DND-41 (cell line): ENCODE results near the gene CEP164.

Source experiments
- ATAC-seq: fragments of 200-7000 bp; cut with Tn5 transposase; 3 replicates; pipeline ENCODE4 v1.9.1; 2021; ENCODE audit warnings: low read depth; ENCODE audit not compliant: insufficient read depth
- DNase-seq: peaks from one replicate; pipeline ENCODE4 v3.0.0-alpha.2; 2020
- H2AFZ ChIP-seq: 2 replicates; pipeline ENCODE4 v1.6.0; 2012; ENCODE audit warnings: low read depth, low read length
- H3K27ac ChIP-seq: 2 replicates; pipeline ENCODE4 v1.5.1; 2012; ENCODE audit warnings: low read length, inconsistent platforms
- H3K27me3 ChIP-seq: fragments of 200-600 bp; sonication (generic); 2 replicates; pipeline ENCODE4 v1.6.0; 2012; ENCODE audit warnings: low read length, mild to moderate bottlenecking, inconsistent platforms; ENCODE audit not compliant: insufficient read depth, poor library complexity
- H3K36me3 ChIP-seq: 2 replicates; pipeline ENCODE4 v1.5.1; 2012; ENCODE audit warnings: low read length, inconsistent platforms; ENCODE audit not compliant: insufficient read depth
- H3K4me1 ChIP-seq: 2 replicates; pipeline ENCODE4 v1.5.1; 2012; ENCODE audit warnings: mild to moderate bottlenecking, low read length; ENCODE audit not compliant: insufficient read depth
- H3K4me2 ChIP-seq: 2 replicates; pipeline ENCODE4 v1.6.0; 2012; ENCODE audit warnings: mild to moderate bottlenecking, moderate library complexity, low read length, inconsistent platforms; ENCODE audit not compliant: insufficient read depth
- H3K4me3 ChIP-seq, 2 experiments: fragments of 200-600 bp in 1 of 2; shearing (Covaris generic) in 1 of 2; 2 replicates each; pipeline ENCODE4 v1.5.1; 2012 to 2016; ENCODE audit warnings: inconsistent platforms in 2 of 2, low read length in 2 of 2, mild to moderate bottlenecking in 2 of 2, low read depth in 1 of 2, moderate library complexity in 1 of 2
- H3K79me2 ChIP-seq: 2 replicates; pipeline ENCODE4 v1.6.0; 2012; ENCODE audit warnings: low read length, inconsistent platforms; ENCODE audit not compliant: insufficient read depth
- H3K9ac ChIP-seq: 2 replicates; pipeline ENCODE4 v1.6.0; 2012; ENCODE audit warnings: low read depth, mild to moderate bottlenecking, inconsistent platforms, low read length, moderate library complexity
- H3K9me3 ChIP-seq: 2 replicates; pipeline ENCODE4 v1.5.1; 2012; ENCODE audit warnings: low read length, moderate library complexity, mild to moderate bottlenecking, inconsistent platforms; ENCODE audit not compliant: insufficient read depth, severe bottlenecking
- H4K20me1 ChIP-seq: 2 replicates; pipeline ENCODE4 v1.6.0; 2012; ENCODE audit warnings: low read length; ENCODE audit not compliant: insufficient read depth
- EZH2 ChIP-seq: IDR thresholded peaks from 3 replicates; pipeline ENCODE4 v1.6.1; 2012; ENCODE audit warnings: borderline replicate concordance, low read depth, mild to moderate bottlenecking, moderate library complexity, low read length, inconsistent platforms; ENCODE audit not compliant: severe bottlenecking
- TF ChIP-seq, protein P1 (sequence below): IDR thresholded peaks from 2 replicates; pipeline ENCODE4 v1.5.1; 2012; ENCODE audit warnings: borderline replicate concordance, low read length, moderate library complexity, mild to moderate bottlenecking; ENCODE audit not compliant: poor library complexity, severe bottlenecking; ENCODE audit errors: extremely low read depth

Gene CEP164

DNA sequence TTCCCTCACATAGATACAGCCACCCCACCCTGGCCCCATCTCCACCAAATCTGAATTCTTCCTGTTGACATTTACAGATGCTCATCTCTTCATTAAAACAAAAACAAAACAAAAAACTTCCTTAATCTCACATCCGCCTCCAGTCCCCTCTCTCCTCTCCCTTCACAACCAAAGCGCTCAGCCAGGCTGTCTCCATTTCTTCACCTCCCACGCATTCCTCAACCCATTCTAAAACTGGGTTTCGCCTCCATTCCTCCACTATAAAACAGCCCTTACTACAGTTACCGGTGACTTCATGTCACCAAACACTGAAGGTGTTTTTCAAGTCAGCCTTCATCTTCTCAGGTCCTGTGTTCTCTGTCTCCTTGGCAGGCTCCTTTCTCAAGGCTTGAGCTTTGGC is 26.9 kb upstream of the CEP164 start:
- Histone ChIP-seq H3K79me2 (no peaks in the 10 kb centered on the region), H3K36me3 (no peaks in the 10 kb centered on the region), H3K4me1 (no peaks in the 10 kb centered on the region), H3K9ac (no peak overlapping the region), H3K9me3 (no peaks in the 10 kb centered on the region), H4K20me1 (no peaks in the 10 kb centered on the region; the same call in 1 of the 2 replicates), H3K27ac (no peak overlapping the region), H3K27me3 (no peaks in the 10 kb centered on the region), H2AFZ (no peak overlapping the region), H3K4me3 (no peak overlapping the region), H3K4me2 (no peak overlapping the region)
- ATAC-seq (no peak), DNase-seq (no peak)
- TF ChIP-seq, protein P1, sequence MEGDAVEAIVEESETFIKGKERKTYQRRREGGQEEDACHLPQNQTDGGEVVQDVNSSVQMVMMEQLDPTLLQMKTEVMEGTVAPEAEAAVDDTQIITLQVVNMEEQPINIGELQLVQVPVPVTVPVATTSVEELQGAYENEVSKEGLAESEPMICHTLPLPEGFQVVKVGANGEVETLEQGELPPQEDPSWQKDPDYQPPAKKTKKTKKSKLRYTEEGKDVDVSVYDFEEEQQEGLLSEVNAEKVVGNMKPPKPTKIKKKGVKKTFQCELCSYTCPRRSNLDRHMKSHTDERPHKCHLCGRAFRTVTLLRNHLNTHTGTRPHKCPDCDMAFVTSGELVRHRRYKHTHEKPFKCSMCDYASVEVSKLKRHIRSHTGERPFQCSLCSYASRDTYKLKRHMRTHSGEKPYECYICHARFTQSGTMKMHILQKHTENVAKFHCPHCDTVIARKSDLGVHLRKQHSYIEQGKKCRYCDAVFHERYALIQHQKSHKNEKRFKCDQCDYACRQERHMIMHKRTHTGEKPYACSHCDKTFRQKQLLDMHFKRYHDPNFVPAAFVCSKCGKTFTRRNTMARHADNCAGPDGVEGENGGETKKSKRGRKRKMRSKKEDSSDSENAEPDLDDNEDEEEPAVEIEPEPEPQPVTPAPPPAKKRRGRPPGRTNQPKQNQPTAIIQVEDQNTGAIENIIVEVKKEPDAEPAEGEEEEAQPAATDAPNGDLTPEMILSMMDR: no peak
- no peak for TF ChIP-seq EZH2

DNA sequence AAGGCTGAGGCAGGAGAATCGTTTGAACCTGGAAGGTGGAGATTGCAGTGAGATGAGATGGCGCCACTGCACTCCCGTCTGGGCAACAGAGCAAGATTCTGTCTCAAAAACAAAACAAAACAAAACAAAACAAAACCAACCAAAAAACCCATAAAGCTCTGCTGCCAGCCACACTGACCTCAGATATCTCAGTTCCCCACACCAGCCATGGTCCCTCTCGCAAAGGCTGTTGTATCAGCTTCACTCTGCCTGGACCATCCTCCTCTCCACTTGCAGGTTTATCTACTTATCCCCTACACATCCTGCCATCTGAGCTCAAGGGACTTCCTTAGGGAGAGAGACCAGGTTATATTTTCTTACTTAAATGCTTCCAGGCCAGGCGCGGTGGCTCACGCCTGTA is 25.4 kb upstream of the CEP164 start:
- no peak overlapping the region for H2AFZ ChIP-seq
- no peak overlapping the region for H3K4me3 ChIP-seq
- no peaks in the 10 kb centered on the region for H3K9me3 ChIP-seq
- no peak for ATAC-seq
- TF ChIP-seq, protein P1: no peak
- TF ChIP-seq EZH2: no peak
- no peak overlapping the region for H3K9ac ChIP-seq
- no peak overlapping the region for H3K4me2 ChIP-seq
- H3K4me1 ChIP-seq: no peaks in the 10 kb centered on the region
- H4K20me1 ChIP-seq: no peaks in the 10 kb centered on the region; the same call in 1 of the 2 replicates
- H3K79me2 ChIP-seq: no peaks in the 10 kb centered on the region
- H3K27ac ChIP-seq: no peak overlapping the region
- H3K27me3 ChIP-seq: no peaks in the 10 kb centered on the region
- H3K36me3 ChIP-seq: no peaks in the 10 kb centered on the region
- DNase-seq: no peak

DNA sequence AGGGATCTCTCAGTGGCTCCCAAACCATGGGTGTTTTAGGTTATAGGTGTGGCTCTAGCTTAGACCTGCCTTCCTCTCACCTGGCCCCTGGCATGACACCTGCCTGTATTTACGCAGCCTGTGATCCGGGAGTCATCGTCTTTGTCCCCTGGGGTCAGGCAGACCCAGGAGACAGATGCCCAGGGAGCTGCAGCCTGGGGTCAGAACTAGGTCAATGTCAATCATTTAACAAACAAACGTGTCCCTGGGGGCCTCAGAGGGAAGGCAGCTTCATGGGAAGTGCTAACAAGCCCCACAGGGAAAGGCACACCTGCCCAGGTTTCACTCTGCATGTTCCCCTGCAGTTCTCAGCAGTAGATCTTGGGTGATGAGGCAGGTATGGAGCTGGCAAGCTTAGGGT is 24.6 kb upstream of the CEP164 start:
- TF ChIP-seq, protein P1: no peak
- TF ChIP-seq EZH2: no peak
- no peak for DNase-seq
- Histone ChIP-seq H3K4me2 (no peak overlapping the region), H3K9me3 (no peaks in the 10 kb centered on the region), H3K27ac (no peak overlapping the region), H3K4me3 (no peak overlapping the region), H4K20me1 (no peaks in the 10 kb centered on the region; the same call in 1 of the 2 replicates), H3K4me1 (no peaks in the 10 kb centered on the region), H3K27me3 (no peaks in the 10 kb centered on the region), H3K79me2 (no peaks in the 10 kb centered on the region), H2AFZ (no peak overlapping the region), H3K36me3 (no peaks in the 10 kb centered on the region), H3K9ac (no peak overlapping the region)
- no peak for ATAC-seq
